Gastroesophageal sphincter (tissue), 3 donors: ENCODE results near the gene VPS13D.

Experiments used
- POLR2A ChIP-seq, 2 donors: fragments of 450-650 bp; IDR thresholded peaks; one replicate each; pipeline ENCODE4 v1.6.1; 2017; ENCODE audit warnings: antibody characterized with exemption in 2 of 2, mild to moderate bottlenecking in 2 of 2, moderate library complexity in 1 of 2
- TF ChIP-seq, protein P1 (sequence below), 4 experiments: fragments of 200-600 bp in 2 of 4; fragments of 450-650 bp in 2 of 4; sonication (generic) in 1 of 4; IDR thresholded peaks; one replicate each; pipeline ENCODE4 v1.5.1; 2017 to 2019; ENCODE audit warnings: antibody characterized with exemption in 4 of 4, mild to moderate bottlenecking in 2 of 4, moderate library complexity in 2 of 4

GRCh38 chr1:12511128-12511484 is 281.3 kb downstream of the VPS13D start:
- TF ChIP-seq, protein P1, sequence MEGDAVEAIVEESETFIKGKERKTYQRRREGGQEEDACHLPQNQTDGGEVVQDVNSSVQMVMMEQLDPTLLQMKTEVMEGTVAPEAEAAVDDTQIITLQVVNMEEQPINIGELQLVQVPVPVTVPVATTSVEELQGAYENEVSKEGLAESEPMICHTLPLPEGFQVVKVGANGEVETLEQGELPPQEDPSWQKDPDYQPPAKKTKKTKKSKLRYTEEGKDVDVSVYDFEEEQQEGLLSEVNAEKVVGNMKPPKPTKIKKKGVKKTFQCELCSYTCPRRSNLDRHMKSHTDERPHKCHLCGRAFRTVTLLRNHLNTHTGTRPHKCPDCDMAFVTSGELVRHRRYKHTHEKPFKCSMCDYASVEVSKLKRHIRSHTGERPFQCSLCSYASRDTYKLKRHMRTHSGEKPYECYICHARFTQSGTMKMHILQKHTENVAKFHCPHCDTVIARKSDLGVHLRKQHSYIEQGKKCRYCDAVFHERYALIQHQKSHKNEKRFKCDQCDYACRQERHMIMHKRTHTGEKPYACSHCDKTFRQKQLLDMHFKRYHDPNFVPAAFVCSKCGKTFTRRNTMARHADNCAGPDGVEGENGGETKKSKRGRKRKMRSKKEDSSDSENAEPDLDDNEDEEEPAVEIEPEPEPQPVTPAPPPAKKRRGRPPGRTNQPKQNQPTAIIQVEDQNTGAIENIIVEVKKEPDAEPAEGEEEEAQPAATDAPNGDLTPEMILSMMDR (IDR thresholded peaks at IDR 0.05): no peak
- TF ChIP-seq POLR2A (IDR thresholded peaks at IDR 0.05): no peak
